A549 (cell line): ENCODE measurements around the gene EMILIN1. TPM values are rescaled to one million over a fixed set of nuclear protein-coding genes. Genes with fewer than 3 reads are reported as not detected.

ENCODE experiments used
- ATAC-seq, 2 experiments: fragments of 200-7000 bp in 1 of 2; fragments of >200 bp in 1 of 2; cut with Nextera tagmentation in 1 of 2; cut with Tn5 transposase in 1 of 2; 3 replicates each; pipeline versions ENCODE4 v1.8.0 to v1.9.1; 2018 to 2020; ENCODE audit warnings: mild to moderate bottlenecking in 1 of 2, moderate library complexity in 1 of 2
- CTCF ChIA-PET: fragments of 300-600 bp; sonication (Branson Sonifier 250); formaldehyde crosslinking; extraction: SDS; loops from one replicate; lab custom pipeline; 2021; ENCODE audit warnings: antibody characterized with exemption, inconsistent platforms; lab: Yijun Ruan, JAX
- POLR2A ChIA-PET: fragments of 350-600 bp; formaldehyde crosslinking; extraction: SDS; loops from one replicate; lab custom pipeline; 2021; ENCODE audit warnings: antibody characterized with exemption, inconsistent platforms; lab: Yijun Ruan, JAX
- DNase-seq, 2 experiments: peaks; one replicate each; pipeline versions ENCODE4 v3.0.0 to v3.0.0-alpha.2; 2011 to 2016; ENCODE audit warnings: low read depth in 1 of 2, low spot score in 1 of 2
- FAIRE-seq: peaks from 2 replicates; lab custom pipeline; 2011; peaks lifted over from hg19 to GRCh38; lab: Jason Lieb, UNC
- H3K27ac ChIP-seq, 2 experiments: fragments of >200 bp; sonication (Bioruptor Twin); formaldehyde crosslinking; 3 replicates each; pipeline ENCODE4 v1.5.1; 2016 to 2017
- H3K4me1 ChIP-seq: fragments of >200 bp; sonication (Bioruptor Twin); formaldehyde crosslinking; 3 replicates; pipeline ENCODE4 v1.6.1; 2016
- H3K4me2 ChIP-seq: fragments of >200 bp; sonication (Bioruptor Twin); formaldehyde crosslinking; 3 replicates; pipeline ENCODE4 v1.6.1; 2016
- H3K4me3 ChIP-seq: fragments of >200 bp; sonication (Bioruptor Twin); formaldehyde crosslinking; 3 replicates; pipeline ENCODE4 v1.5.1; 2016
- H3K9me3 ChIP-seq: fragments of >200 bp; sonication (Bioruptor Twin); formaldehyde crosslinking; 3 replicates; pipeline ENCODE4 v1.6.1; 2016
- BHLHE40 ChIP-seq: IDR thresholded peaks from 2 replicates; pipeline ENCODE4 v1.6.1; 2012; ENCODE audit warnings: low read depth, low read length, inconsistent platforms
- CBX8 ChIP-seq: fragments of 200-600 bp; sonication (generic); IDR thresholded peaks from 2 replicates; pipeline ENCODE4 v1.6.1; 2016
- CEBPB ChIP-seq, 2 experiments: fragments of >200 bp in 1 of 2; sonication (Bioruptor Twin) in 1 of 2; formaldehyde crosslinking in 1 of 2; IDR thresholded peaks; 2 replicates each; pipeline ENCODE4 v1.6.1; 2012 to 2016
- JUNB ChIP-seq: fragments of >200 bp; sonication (Bioruptor Twin); formaldehyde crosslinking; IDR thresholded peaks from 2 replicates; pipeline ENCODE4 v1.6.1; 2016
- KDM5A ChIP-seq: fragments of 200-600 bp; sonication (generic); IDR thresholded peaks from 2 replicates; pipeline ENCODE4 v1.6.1; 2016; ENCODE audit warnings: antibody characterized with exemption, mild to moderate bottlenecking
- NPAS2 ChIP-seq: fragments of 250-450 bp; sonication (Bioruptor Pico); IDR thresholded peaks from 2 replicates; pipeline ENCODE4 v1.8.0; 2022; ENCODE audit warnings: mild to moderate bottlenecking, moderate library complexity, borderline replicate concordance
- NR3C1 ChIP-seq: fragments of >200 bp; sonication (Bioruptor Twin); formaldehyde crosslinking; IDR thresholded peaks from 3 replicates; pipeline ENCODE4 v1.6.1; 2017
- RNF2 ChIP-seq: fragments of 200-600 bp; sonication (generic); IDR thresholded peaks from 2 replicates; pipeline ENCODE4 v1.6.1; 2016; ENCODE audit warnings: low read depth, mild to moderate bottlenecking, antibody characterized with exemption, moderate library complexity, borderline replicate concordance
- ZFP36 ChIP-seq: fragments of 450-650 bp; IDR thresholded peaks from 2 replicates; pipeline ENCODE4 v1.6.1; 2014; ENCODE audit warnings: borderline replicate concordance; ENCODE audit not compliant: partially characterized antibody
- WGBS: methylation state at CpG from one replicate; pipeline ENCODE4 v1.1.6; 2017; ENCODE audit errors: missing lambda C conversion rate; 5-methylcytosine and 5-hydroxymethylcytosine counted together
- polyA plus RNA-seq, 4 experiments: library from polyadenylated mRNA; depleted of rRNA in 3 of 4; stranded (reverse); fragments of >200 nt; fragmentation: RNase III in 1 of 4; extraction: RNeasy Plus Mini Kit Qiagen cat#74134 plus additional on column Dnase treatment in 1 of 4; gene quantifications; 2 replicates in 3 of 4; 3 replicates in 1 of 4; pipeline ENCODE4 v1.2.3, GENCODE V29; 2011 to 2017
- TF ChIP-seq, protein P1 (sequence below): fragments of >200 bp; sonication (Bioruptor Twin); formaldehyde crosslinking; IDR thresholded peaks from 3 replicates; pipeline ENCODE4 v1.5.1; 2016
- TF ChIP-seq, protein P2 (sequence below): fragments of >200 bp; sonication (Bioruptor Twin); formaldehyde crosslinking; IDR thresholded peaks from 2 replicates; pipeline ENCODE4 v1.6.1; 2016
- TF ChIP-seq, protein P3 (sequence below): fragments of 150-350 bp; IDR thresholded peaks from 2 replicates; pipeline ENCODE4 v1.6.1; 2014; ENCODE audit warnings: low read depth, mild to moderate bottlenecking, low read length
- TF ChIP-seq, protein P4 (sequence below): IDR thresholded peaks from 2 replicates; pipeline ENCODE4 v1.6.1; 2012

EMILIN1 gene
- polyA plus RNA-seq, 2 of the 4 experiments (the other 2 are of a cell fraction), result 0.13 to 0.49 TPM

DNA sequence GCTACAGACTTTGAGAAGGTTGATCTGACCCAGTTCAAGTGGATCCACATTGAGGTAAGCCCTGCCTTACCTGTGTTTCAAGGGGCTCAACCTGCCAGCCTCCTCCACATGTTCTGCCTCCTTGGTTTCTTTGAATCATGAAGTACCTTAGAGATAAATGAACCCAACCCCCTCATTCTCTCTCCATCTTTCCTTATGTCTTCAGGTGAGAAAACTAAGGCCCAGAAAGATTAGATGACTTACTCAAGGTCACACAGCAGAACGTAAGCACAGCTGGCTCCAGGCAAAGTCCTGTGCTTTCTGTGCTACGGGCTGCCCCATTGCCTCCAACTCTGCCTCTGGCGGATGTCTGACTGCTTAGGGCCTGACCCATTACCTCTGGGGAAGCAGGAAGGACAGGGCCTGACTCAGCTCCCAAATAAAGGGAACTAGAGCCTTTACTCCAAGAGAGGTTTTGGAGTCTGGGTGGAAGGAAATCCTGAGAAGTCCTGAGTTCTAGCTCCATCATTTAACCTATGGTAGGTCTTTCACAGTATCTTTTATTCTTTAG lies 18.4 kb downstream of the EMILIN1 start:
- no peak for ATAC-seq
- no peak overlapping the region for H3K4me3 ChIP-seq
- H3K4me1 ChIP-seq, result peaks cover 20% of the 10 kb centered on the region
- no peak overlapping the region for H3K27ac ChIP-seq
- H3K9me3 ChIP-seq, result no peaks in the 10 kb centered on the region
- no peak for FAIRE-seq
- POLR2A ChIA-PET, result interaction anchor here (2.1 kb wide), 1 partner anchor 46 kb away, joined by 5 read pairs; the partner anchor contains the start of gene AGBL5
- 73% methylated on average over 3 of the region's 3 CpGs for WGBS
- CTCF ChIA-PET, result interaction anchor here (0.7 to 12.0 kb wide), 20 partner anchors 12 to 266 kb away, joined by 3 to 197 read pairs (median 5); partner anchors contain the start of genes ABHD1, ATRAID, EMILIN1 and KHK
- TF ChIP-seq, protein P1, sequence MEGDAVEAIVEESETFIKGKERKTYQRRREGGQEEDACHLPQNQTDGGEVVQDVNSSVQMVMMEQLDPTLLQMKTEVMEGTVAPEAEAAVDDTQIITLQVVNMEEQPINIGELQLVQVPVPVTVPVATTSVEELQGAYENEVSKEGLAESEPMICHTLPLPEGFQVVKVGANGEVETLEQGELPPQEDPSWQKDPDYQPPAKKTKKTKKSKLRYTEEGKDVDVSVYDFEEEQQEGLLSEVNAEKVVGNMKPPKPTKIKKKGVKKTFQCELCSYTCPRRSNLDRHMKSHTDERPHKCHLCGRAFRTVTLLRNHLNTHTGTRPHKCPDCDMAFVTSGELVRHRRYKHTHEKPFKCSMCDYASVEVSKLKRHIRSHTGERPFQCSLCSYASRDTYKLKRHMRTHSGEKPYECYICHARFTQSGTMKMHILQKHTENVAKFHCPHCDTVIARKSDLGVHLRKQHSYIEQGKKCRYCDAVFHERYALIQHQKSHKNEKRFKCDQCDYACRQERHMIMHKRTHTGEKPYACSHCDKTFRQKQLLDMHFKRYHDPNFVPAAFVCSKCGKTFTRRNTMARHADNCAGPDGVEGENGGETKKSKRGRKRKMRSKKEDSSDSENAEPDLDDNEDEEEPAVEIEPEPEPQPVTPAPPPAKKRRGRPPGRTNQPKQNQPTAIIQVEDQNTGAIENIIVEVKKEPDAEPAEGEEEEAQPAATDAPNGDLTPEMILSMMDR, result no peak
- TF ChIP-seq, protein P2, sequence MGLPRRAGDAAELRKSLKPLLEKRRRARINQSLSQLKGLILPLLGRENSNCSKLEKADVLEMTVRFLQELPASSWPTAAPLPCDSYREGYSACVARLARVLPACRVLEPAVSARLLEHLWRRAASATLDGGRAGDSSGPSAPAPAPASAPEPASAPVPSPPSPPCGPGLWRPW, result no peak
- H3K4me2 ChIP-seq, result no peak overlapping the region
- DNase-seq, result no peak

GRCh38 chr2:27097341-27097740 lies 18.9 kb downstream of the EMILIN1 start:
- POLR2A ChIA-PET, result interaction anchor here (2.1 kb wide), 1 partner anchor 46 kb away, joined by 5 read pairs; the partner anchor contains the start of gene AGBL5

GRCh38 chr2:27099334-27099955 lies 21.0 kb downstream of the EMILIN1 start:
- H3K4me2 ChIP-seq, result no peak overlapping the region
- DNase-seq, result no peak
- peaks cover 6% of the 10 kb centered on the region; the same call in 2 of the 3 replicates for H3K4me1 ChIP-seq
- no peak for FAIRE-seq
- H3K9me3 ChIP-seq, result no peaks in the 10 kb centered on the region
- 88% methylated on average over 19 of the region's 19 CpGs for WGBS
- H3K4me3 ChIP-seq, result no peak overlapping the region
- ChIA-PET POLR2A (interaction anchor here (1.0 kb wide), 2 partner anchors 14 to 92 kb away, joined by 3 to 4 read pairs; no protein-coding TSS in a partner anchor), CTCF (interaction anchor here (0.8 to 12.0 kb wide), 34 partner anchors 9 to 271 kb away, joined by 3 to 197 read pairs (median 4); partner anchors contain the start of genes EMILIN1, KHK, SLC30A3 and TRIM54)
- TF ChIP-seq ZFP36 (no peak), CBX8 (no peak)
- TF ChIP-seq, protein P3, sequence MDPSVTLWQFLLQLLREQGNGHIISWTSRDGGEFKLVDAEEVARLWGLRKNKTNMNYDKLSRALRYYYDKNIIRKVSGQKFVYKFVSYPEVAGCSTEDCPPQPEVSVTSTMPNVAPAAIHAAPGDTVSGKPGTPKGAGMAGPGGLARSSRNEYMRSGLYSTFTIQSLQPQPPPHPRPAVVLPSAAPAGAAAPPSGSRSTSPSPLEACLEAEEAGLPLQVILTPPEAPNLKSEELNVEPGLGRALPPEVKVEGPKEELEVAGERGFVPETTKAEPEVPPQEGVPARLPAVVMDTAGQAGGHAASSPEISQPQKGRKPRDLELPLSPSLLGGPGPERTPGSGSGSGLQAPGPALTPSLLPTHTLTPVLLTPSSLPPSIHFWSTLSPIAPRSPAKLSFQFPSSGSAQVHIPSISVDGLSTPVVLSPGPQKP, result no peak
- TF ChIP-seq, protein P1, result no peak
- no peak overlapping the region for H3K27ac ChIP-seq
- ATAC-seq, result no peak

More at GRCh38 chr2:27097341-27097740, 18.9 kb downstream of the EMILIN1 start:
- no peak for DNase-seq
- H3K4me2 ChIP-seq, result no peak overlapping the region
- no peak overlapping the region for H3K27ac ChIP-seq
- no peak for FAIRE-seq
- peaks cover 20% of the 10 kb centered on the region for H3K4me1 ChIP-seq
- H3K4me3 ChIP-seq, result no peak overlapping the region
- CTCF ChIA-PET, result interaction anchor here (0.7 to 12.0 kb wide), 24 partner anchors 11 to 265 kb away, joined by 3 to 197 read pairs (median 5); partner anchors contain the start of genes ATRAID, EMILIN1, KHK and SLC30A3
- ATAC-seq, result no peak
- no peaks in the 10 kb centered on the region for H3K9me3 ChIP-seq
- TF ChIP-seq KDM5A (no peak), RNF2 (no peak), BHLHE40 (no peak), NR3C1 (no peak), CEBPB (IDR thresholded peaks at IDR 0.05) (no peak), CBX8 (no peak), JUNB (no peak), NPAS2 (no peak)
- TF ChIP-seq, protein P2, result no peak
- TF ChIP-seq, protein P4, sequence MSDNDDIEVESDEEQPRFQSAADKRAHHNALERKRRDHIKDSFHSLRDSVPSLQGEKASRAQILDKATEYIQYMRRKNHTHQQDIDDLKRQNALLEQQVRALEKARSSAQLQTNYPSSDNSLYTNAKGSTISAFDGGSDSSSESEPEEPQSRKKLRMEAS, result no peak
- WGBS, result 79% methylated on average over 14 of the region's 14 CpGs
